CD4-positive, alpha-beta T cell treated with Interleukin-2 at 100 ng/mL for 4 hours (primary cell): ENCODE measurements around the gene ARHGEF38.

Source experiments
- DNase-seq: peaks from one replicate; pipeline ENCODE4 v3.0.0-alpha.2; 2020; ENCODE audit warnings: low spot score

Gene ARHGEF38

GRCh38 chr4:105558277-105558676, 5.9 kb downstream of the ARHGEF38 start:
- DNase-seq: no peak

GRCh38 chr4:105560421-105560848, 8.0 kb downstream of the ARHGEF38 start:
- DNase-seq: no peak

- DNase-seq: no peak
Measured at GRCh38 chr4:105563352-105563751, 10.9 kb downstream of the ARHGEF38 start.

GRCh38 chr4:105568584-105568983, 16.2 kb downstream of the ARHGEF38 start:
- DNase-seq: no peak

- no peak for DNase-seq
Measured at GRCh38 chr4:105569057-105569865, 16.8 kb downstream of the ARHGEF38 start.

GRCh38 chr4:105569866-105570236, 17.4 kb downstream of the ARHGEF38 start:
- no peak for DNase-seq

GRCh38 chr4:105572296-105572695, 19.9 kb downstream of the ARHGEF38 start:
- DNase-seq: no peak

GRCh38 chr4:105586638-105587328, 34.4 kb downstream of the ARHGEF38 start:
- no peak for DNase-seq

- DNase-seq: no peak
Measured at GRCh38 chr4:105587841-105588240, 35.4 kb downstream of the ARHGEF38 start.

GRCh38 chr4:105588252-105588651, 35.8 kb downstream of the ARHGEF38 start:
- DNase-seq: no peak

- DNase-seq: no peak
Measured at GRCh38 chr4:105591573-105591972, 39.2 kb downstream of the ARHGEF38 start.

- no peak for DNase-seq
Measured at GRCh38 chr4:105594099-105595010, 41.9 kb downstream of the ARHGEF38 start.

- no peak for DNase-seq
Measured at GRCh38 chr4:105596684-105597083, 44.3 kb downstream of the ARHGEF38 start.

GRCh38 chr4:105598052-105598451, 45.6 kb downstream of the ARHGEF38 start:
- no peak for DNase-seq

GRCh38 chr4:105598787-105599186, 46.4 kb downstream of the ARHGEF38 start:
- DNase-seq: no peak

GRCh38 chr4:105599482-105599881, 47.1 kb downstream of the ARHGEF38 start:
- DNase-seq: no peak

GRCh38 chr4:105599932-105600655, 47.7 kb downstream of the ARHGEF38 start:
- DNase-seq: no peak

GRCh38 chr4:105600951-105601350, 48.5 kb downstream of the ARHGEF38 start:
- DNase-seq: no peak

GRCh38 chr4:105601406-105601805, 49.0 kb downstream of the ARHGEF38 start:
- no peak for DNase-seq

- no peak for DNase-seq
Measured at GRCh38 chr4:105603158-105603557, 50.7 kb downstream of the ARHGEF38 start.

GRCh38 chr4:105605493-105605892, 53.1 kb downstream of the ARHGEF38 start:
- DNase-seq: no peak

- no peak for DNase-seq
Measured at GRCh38 chr4:105607876-105608275, 55.5 kb downstream of the ARHGEF38 start.
